HEK293 (cell line): Measurements from ENCODE around the gene MTUS2.

Source experiments
- CTCF ChIA-PET: fragments of 350-600 bp; formaldehyde crosslinking; extraction: SDS; loops from one replicate; lab custom pipeline; 2021; ENCODE audit warnings: antibody characterized with exemption; lab: Yijun Ruan, JAX
- POLR2A ChIA-PET: fragments of 300-600 bp; formaldehyde crosslinking; extraction: SDS; loops from one replicate; lab custom pipeline; 2020; ENCODE audit warnings: antibody characterized with exemption, inconsistent platforms; lab: Yijun Ruan, JAX
- H3K27ac ChIP-seq: fragments of 200-500 bp; sonication (Bioruptor generic); 2 replicates; pipeline ENCODE4 v1.5.1; 2014; ENCODE audit warnings: low read depth, low read length, control low read depth, inconsistent platforms; ENCODE audit errors: extremely low read depth
- H3K36me3 ChIP-seq, 2 experiments: fragments of 200-500 bp in 1 of 2; sonication (Bioruptor generic) in 1 of 2; 1 replicate in 1 of 2; 2 replicates in 1 of 2; pipeline ENCODE4 v1.5.1; 2014 to 2017; ENCODE audit warnings: inconsistent platforms in 2 of 2, low read length in 2 of 2; ENCODE audit not compliant: control insufficient read depth in 2 of 2, insufficient read depth in 1 of 2
- H3K4me1 ChIP-seq: fragments of 200-500 bp; sonication (Bioruptor generic); 2 replicates; pipeline ENCODE4 v1.5.1; 2014; ENCODE audit warnings: mild to moderate bottlenecking, low read length, inconsistent platforms; ENCODE audit not compliant: control insufficient read depth, insufficient read depth
- H3K4me3 ChIP-seq: 2 replicates; pipeline ENCODE4 v1.5.1; 2011; ENCODE audit warnings: low read depth, mild to moderate bottlenecking, control low read depth, low read length, moderate library complexity
- H3K9me3 ChIP-seq: fragments of 200-500 bp; sonication (Bioruptor generic); 2 replicates; pipeline ENCODE4 v1.5.1; 2014; ENCODE audit warnings: low read depth, low read length, inconsistent platforms; ENCODE audit not compliant: control insufficient read depth, insufficient read depth
- GLIS1 ChIP-seq: fragments of 450-650 bp; formaldehyde crosslinking; IDR thresholded peaks from 2 replicates; pipeline ENCODE4 v1.5.1; 2016; ENCODE audit warnings: missing biosample characterization, missing genetic modification characterization
- OVOL3 ChIP-seq: fragments of 450-650 bp; formaldehyde crosslinking; IDR thresholded peaks from 2 replicates; pipeline ENCODE4 v1.5.1; 2016; ENCODE audit warnings: missing biosample characterization, missing genetic modification characterization
- ZEB2 ChIP-seq: fragments of 450-650 bp; formaldehyde crosslinking; IDR thresholded peaks from 2 replicates; pipeline ENCODE4 v1.5.1; 2016; ENCODE audit warnings: missing biosample characterization, missing genetic modification characterization
- ZNF132 ChIP-seq: fragments of 450-650 bp; formaldehyde crosslinking; IDR thresholded peaks from 2 replicates; pipeline ENCODE4 v1.5.1; 2017; ENCODE audit warnings: missing biosample characterization, missing genetic modification characterization, borderline replicate concordance
- ZNF138 ChIP-seq: fragments of 450-650 bp; formaldehyde crosslinking; IDR thresholded peaks from 2 replicates; pipeline ENCODE4 v1.5.1; 2016; ENCODE audit warnings: missing biosample characterization, missing genetic modification characterization, borderline replicate concordance
- ZNF221 ChIP-seq: fragments of 450-650 bp; formaldehyde crosslinking; IDR thresholded peaks from 2 replicates; pipeline ENCODE4 v1.5.1; 2017; ENCODE audit warnings: missing biosample characterization, missing genetic modification characterization, borderline replicate concordance
- ZNF514 ChIP-seq: fragments of 450-650 bp; formaldehyde crosslinking; IDR thresholded peaks from 2 replicates; pipeline ENCODE4 v1.5.1; 2016; ENCODE audit warnings: missing biosample characterization, missing genetic modification characterization
- ZNF791 ChIP-seq: fragments of 450-650 bp; formaldehyde crosslinking; IDR thresholded peaks from 2 replicates; pipeline ENCODE4 v1.5.1; 2016; ENCODE audit warnings: missing biosample characterization, missing genetic modification characterization
- TF ChIP-seq, protein P1 (sequence below): fragments of 450-650 bp; formaldehyde crosslinking; IDR thresholded peaks from 2 replicates; pipeline ENCODE4 v1.5.1; 2016; ENCODE audit warnings: missing biosample characterization, missing genetic modification characterization
- TF ChIP-seq, protein P2 (sequence below): fragments of 450-650 bp; formaldehyde crosslinking; IDR thresholded peaks from 2 replicates; pipeline ENCODE4 v1.5.1; 2017; ENCODE audit warnings: missing biosample characterization, missing genetic modification characterization
- TF ChIP-seq, protein P3 (sequence below): fragments of 450-650 bp; formaldehyde crosslinking; IDR thresholded peaks from 2 replicates; pipeline ENCODE4 v1.5.1; 2017; ENCODE audit warnings: missing biosample characterization, missing genetic modification characterization
- TF ChIP-seq, protein P4 (sequence below): fragments of 450-650 bp; formaldehyde crosslinking; IDR thresholded peaks from 2 replicates; pipeline ENCODE4 v1.5.1; 2016; ENCODE audit warnings: missing biosample characterization, missing genetic modification characterization
- TF ChIP-seq, protein P5 (sequence below): fragments of 450-650 bp; IDR thresholded peaks from 2 replicates; pipeline ENCODE4 v1.5.1; 2018; ENCODE audit warnings: missing biosample characterization, mild to moderate bottlenecking, missing genetic modification characterization

MTUS2 gene

DNA sequence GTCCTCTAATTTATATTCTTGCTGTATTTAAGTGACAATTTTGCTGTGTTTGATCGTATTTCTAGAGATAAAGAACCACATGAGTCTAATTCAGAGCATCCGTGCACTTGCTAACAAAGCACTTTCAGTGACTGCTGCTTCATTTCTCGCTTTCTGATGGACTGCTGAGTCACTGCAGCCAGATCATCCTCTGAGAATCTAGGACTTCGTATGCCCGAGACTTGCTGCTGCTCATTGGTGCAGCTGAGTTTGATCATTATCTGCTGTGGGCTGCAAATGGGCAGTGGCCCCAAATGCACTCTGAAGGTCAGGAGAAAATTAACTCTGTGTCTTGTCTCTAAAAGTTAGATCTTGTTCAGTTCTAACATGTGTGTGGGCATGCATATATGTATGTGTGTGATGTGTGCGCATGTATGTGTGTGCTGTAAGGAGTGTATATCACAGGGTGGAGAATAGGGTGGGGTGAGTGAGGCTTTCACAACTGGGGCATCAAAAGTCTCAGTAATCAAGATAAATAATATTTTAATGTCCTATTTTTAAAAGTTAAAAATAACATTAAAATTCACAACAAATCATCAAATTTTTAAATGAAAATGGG lies 342.6 kb downstream of the MTUS2 start:
- Histone ChIP-seq H3K27ac (no peak overlapping the region), H3K4me1 (no peaks in the 10 kb centered on the region), H3K9me3 (no peaks in the 10 kb centered on the region), H3K4me3 (no peak overlapping the region), H3K36me3 (no peaks in the 10 kb centered on the region)
- POLR2A ChIA-PET = no interaction called here
- CTCF ChIA-PET = no interaction called here
- TF ChIP-seq, protein P1, sequence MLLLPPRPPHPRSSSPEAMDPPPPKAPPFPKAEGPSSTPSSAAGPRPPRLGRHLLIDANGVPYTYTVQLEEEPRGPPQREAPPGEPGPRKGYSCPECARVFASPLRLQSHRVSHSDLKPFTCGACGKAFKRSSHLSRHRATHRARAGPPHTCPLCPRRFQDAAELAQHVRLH = no peak
- TF ChIP-seq, protein P2, sequence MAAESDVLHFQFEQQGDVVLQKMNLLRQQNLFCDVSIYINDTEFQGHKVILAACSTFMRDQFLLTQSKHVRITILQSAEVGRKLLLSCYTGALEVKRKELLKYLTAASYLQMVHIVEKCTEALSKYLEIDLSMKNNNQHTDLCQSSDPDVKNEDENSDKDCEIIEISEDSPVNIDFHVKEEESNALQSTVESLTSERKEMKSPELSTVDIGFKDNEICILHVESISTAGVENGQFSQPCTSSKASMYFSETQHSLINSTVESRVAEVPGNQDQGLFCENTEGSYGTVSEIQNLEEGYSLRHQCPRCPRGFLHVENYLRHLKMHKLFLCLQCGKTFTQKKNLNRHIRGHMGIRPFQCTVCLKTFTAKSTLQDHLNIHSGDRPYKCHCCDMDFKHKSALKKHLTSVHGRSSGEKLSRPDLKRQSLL (tag by site-specific recombination) = no peak
- TF ChIP-seq ZEB2 = no peak
- TF ChIP-seq, protein P3, sequence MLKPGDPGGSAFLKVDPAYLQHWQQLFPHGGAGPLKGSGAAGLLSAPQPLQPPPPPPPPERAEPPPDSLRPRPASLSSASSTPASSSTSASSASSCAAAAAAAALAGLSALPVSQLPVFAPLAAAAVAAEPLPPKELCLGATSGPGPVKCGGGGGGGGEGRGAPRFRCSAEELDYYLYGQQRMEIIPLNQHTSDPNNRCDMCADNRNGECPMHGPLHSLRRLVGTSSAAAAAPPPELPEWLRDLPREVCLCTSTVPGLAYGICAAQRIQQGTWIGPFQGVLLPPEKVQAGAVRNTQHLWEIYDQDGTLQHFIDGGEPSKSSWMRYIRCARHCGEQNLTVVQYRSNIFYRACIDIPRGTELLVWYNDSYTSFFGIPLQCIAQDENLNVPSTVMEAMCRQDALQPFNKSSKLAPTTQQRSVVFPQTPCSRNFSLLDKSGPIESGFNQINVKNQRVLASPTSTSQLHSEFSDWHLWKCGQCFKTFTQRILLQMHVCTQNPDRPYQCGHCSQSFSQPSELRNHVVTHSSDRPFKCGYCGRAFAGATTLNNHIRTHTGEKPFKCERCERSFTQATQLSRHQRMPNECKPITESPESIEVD (tag by site-specific recombination) = no peak

DNA sequence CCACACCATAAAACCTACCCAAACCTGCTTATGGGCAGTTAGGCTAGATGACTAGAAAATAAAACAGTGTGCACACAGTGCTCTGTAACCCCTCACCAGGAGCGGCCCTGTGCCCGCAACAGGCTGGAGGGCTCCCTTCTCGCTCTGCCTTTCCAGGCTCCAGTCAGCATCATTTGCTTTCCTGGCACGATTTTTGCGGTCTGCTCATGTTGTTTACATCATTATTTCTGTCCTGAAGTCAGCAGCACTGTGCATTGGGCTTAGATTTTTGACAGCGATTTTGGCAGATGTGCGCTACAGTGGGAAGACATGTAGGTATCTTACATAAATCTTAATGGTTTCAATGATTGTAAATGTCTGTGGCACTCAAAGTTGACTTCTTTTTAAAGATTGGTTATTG lies 344.0 kb downstream of the MTUS2 start:
- no peaks in the 10 kb centered on the region for H3K9me3 ChIP-seq
- CTCF ChIA-PET = no interaction called here
- POLR2A ChIA-PET = no interaction called here

DNA sequence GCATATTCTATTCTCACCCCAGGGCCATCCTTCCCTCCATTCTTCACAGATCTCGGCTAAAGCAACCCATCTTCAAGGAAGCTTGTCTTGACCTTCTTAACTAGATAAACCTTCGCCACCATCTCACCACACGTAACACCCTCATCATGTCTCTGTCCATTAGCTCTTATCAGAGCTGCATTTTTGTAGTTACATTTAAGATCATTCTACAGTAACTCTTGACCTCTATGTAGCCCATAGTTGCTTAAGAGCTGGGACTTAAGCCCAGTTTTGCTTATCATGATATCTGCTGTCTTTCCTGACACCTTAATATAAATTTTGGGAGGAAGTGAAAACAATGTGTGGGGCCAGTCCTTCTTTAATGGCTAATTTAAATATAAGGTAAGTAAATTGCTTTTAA lies 345.1 kb downstream of the MTUS2 start:
- Histone ChIP-seq H3K9me3 (no peaks in the 10 kb centered on the region), H3K4me3 (no peak overlapping the region), H3K36me3 (no peaks in the 10 kb centered on the region), H3K4me1 (no peaks in the 10 kb centered on the region), H3K27ac (no peak overlapping the region)
- CTCF ChIA-PET = interaction anchor here (0.6 kb wide), 1 partner anchor 525 kb away, joined by 3 read pairs; no protein-coding TSS in a partner anchor
- POLR2A ChIA-PET = no interaction called here
- TF ChIP-seq ZNF221 (tag by site-specific recombination) = no peak
- TF ChIP-seq OVOL3 (tag by site-specific recombination) = no peak
- no peak for TF ChIP-seq ZNF514 (tag by site-specific recombination)
- no peak for TF ChIP-seq ZNF138 (tag by site-specific recombination)
- no peak for TF ChIP-seq ZNF132
- TF ChIP-seq ZNF791 (tag by site-specific recombination) = no peak

More for the DNA sequence above, 344.0 kb downstream of the MTUS2 start:
- Histone ChIP-seq H3K27ac (no peak overlapping the region), H3K4me1 (no peaks in the 10 kb centered on the region), H3K4me3 (no peak overlapping the region), H3K36me3 (no peaks in the 10 kb centered on the region)
- TF ChIP-seq GLIS1 (tag by site-specific recombination) = no peak
- TF ChIP-seq, protein P4, sequence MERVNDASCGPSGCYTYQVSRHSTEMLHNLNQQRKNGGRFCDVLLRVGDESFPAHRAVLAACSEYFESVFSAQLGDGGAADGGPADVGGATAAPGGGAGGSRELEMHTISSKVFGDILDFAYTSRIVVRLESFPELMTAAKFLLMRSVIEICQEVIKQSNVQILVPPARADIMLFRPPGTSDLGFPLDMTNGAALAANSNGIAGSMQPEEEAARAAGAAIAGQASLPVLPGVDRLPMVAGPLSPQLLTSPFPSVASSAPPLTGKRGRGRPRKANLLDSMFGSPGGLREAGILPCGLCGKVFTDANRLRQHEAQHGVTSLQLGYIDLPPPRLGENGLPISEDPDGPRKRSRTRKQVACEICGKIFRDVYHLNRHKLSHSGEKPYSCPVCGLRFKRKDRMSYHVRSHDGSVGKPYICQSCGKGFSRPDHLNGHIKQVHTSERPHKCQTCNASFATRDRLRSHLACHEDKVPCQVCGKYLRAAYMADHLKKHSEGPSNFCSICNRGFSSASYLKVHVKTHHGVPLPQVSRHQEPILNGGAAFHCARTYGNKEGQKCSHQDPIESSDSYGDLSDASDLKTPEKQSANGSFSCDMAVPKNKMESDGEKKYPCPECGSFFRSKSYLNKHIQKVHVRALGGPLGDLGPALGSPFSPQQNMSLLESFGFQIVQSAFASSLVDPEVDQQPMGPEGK (tag by site-specific recombination) = no peak
- TF ChIP-seq, protein P5, sequence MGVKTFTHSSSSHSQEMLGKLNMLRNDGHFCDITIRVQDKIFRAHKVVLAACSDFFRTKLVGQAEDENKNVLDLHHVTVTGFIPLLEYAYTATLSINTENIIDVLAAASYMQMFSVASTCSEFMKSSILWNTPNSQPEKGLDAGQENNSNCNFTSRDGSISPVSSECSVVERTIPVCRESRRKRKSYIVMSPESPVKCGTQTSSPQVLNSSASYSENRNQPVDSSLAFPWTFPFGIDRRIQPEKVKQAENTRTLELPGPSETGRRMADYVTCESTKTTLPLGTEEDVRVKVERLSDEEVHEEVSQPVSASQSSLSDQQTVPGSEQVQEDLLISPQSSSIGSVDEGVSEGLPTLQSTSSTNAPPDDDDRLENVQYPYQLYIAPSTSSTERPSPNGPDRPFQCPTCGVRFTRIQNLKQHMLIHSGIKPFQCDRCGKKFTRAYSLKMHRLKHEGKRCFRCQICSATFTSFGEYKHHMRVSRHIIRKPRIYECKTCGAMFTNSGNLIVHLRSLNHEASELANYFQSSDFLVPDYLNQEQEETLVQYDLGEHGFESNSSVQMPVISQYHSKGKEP = no peak
